GM12891 (cell line): Measurements from ENCODE around the gene PDXDC1.
"Not testable (repeated sequence)": the region's sequence is repeated elsewhere in the genome, so short reads cannot be mapped to it uniquely, and the experiment has no call there.

Experiments
- PAX5 ChIP-seq: IDR thresholded peaks from 2 replicates; pipeline ENCODE4 v1.6.1; 2011; ENCODE audit warnings: low read length, moderate library complexity, mild to moderate bottlenecking; ENCODE audit not compliant: insufficient read depth, severe bottlenecking
- POLR2A ChIP-seq: IDR thresholded peaks from 2 replicates; pipeline ENCODE4 v1.6.1; 2011; ENCODE audit warnings: low read depth, low read length, control low read depth
- POLR2AphosphoS5 ChIP-seq: IDR thresholded peaks from 2 replicates; pipeline ENCODE4 v1.6.1; 2011; ENCODE audit warnings: low read depth, low read length, control low read depth
- TAF1 ChIP-seq: IDR thresholded peaks from 2 replicates; pipeline ENCODE4 v1.6.1; 2011; ENCODE audit warnings: low read depth, low read length, control low read depth

DNA sequence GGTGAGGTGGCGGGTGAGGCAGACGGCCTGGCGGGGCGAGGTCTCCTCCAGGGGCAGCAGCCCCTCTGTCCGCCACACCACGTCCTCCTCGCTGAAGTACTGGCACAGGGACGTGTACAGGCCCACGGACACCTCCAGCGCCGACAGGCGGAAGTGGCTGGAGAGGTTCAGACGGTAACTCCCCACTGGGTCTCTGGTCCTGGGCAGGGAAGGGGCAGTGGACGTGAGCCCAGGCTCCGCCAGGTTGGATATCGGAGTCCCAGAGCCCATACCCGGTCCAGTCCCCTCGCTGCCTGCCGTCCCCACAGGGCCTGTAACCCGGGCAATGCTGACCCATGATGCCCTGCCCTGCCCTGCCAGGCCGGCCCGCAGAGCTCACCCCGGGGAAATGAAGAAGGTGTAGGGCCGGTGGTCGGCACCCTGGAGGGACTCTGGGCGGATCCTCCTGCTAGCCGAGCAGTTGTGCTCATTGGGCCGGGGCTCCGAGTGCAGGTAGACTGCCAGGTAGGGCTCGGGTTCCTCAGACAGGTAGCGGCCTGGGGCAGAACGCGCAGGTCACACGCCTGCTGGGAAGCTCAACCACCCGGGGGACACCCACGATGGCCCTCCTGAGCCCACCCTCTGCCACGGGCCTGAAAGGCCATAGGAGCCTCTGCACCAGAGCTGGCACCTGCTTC, 155.6 kb downstream of the PDXDC1 start:
- TF ChIP-seq TAF1, POLR2AphosphoS5, POLR2A, PAX5: not testable (repeated sequence)
